ENCODE data around the gene DIDO1. TPM values are rescaled to one million over a fixed set of nuclear protein-coding genes. Genes with fewer than 3 reads are reported as not detected.
"Not testable (repeated sequence)": the region's sequence is repeated elsewhere in the genome, so short reads cannot be mapped to it uniquely, and the experiment has no call there.

DIDO1 gene
- total and polyA plus RNA-seq, 2 of the 13 experiments (the other 11 are each of a cell fraction or from before 2014, with no cell fraction given), result 75.0 to 75.1 TPM

- not testable (repeated sequence) for H3K9me3 ChIP-seq (ENCODE audit: low read length); H3K9ac ChIP-seq (ENCODE audit: insufficient read depth, low read depth, low read length); H2AFZ ChIP-seq (ENCODE audit: low read length); H3K27ac ChIP-seq (ENCODE audit: extremely low read length, insufficient read depth, low read length); FAIRE-seq; H3K36me3 ChIP-seq (replicated peaks in 1 of 2; ENCODE audit: control insufficient read depth in 1 of 2, insufficient read depth in 2 of 2, low read length in 2 of 2); H3K79me2 ChIP-seq (ENCODE audit: insufficient read depth, low read length); H3K27me3 ChIP-seq (ENCODE audit: control insufficient read depth in 1 of 2, insufficient read depth in 2 of 2, low read length in 2 of 2); ATAC-seq; H4K20me1 ChIP-seq (ENCODE audit: insufficient read depth, low read length); TF ChIP-seq CREB1 (CRISPR knock-in tag; IDR thresholded peaks at IDR 0.05); LCORL (IDR thresholded peaks at IDR 0.05)
- DNase-seq (ENCODE audit: low spot score), result peak; percentile 61
- ChIA-PET POLR2A (interaction anchor here (1.2 to 6.2 kb wide), 9 partner anchors 12 to 250 kb away, joined by 4 to 59 read pairs (median 10); partner anchors contain the start of genes GID8, SLC17A9 and TCFL5), CTCF (ENCODE audit: low intra/inter-chr PET ratio, low total read pairs) (interaction anchor here (1.1 to 2.1 kb wide), 3 partner anchors 27 to 135 kb away, joined by 3 to 8 read pairs (median 3); no protein-coding TSS in a partner anchor)
- in situ Hi-C loops (cut with HindIII; ENCODE audit: extremely low pct_ligation_motif_present, low pct_unique_long_range_greater_than_20kb), result loop anchor here (5.0 kb wide), 1 partner anchor 139 kb away; no protein-coding TSS in a partner anchor
- peak overlapping the region; percentile 20 to 66 (median 60); a peak in 4 of 6 replicates for H3K4me3 ChIP-seq (replicated peaks in 1 of 3; ENCODE audit: insufficient read depth in 1 of 3, low read depth in 2 of 3, low read length in 3 of 3)
- peaks cover 67% of the 10 kb centered on the region for H3K4me1 ChIP-seq (ENCODE audit: insufficient read depth, low read length)
- 2% methylated on average over 15 of the region's 15 CpGs for WGBS (ENCODE audit: low lambda C conversion rate)
- BruUV-seq (replicated peaks), result TSS peak; percentile 95
- H3K4me2 ChIP-seq (ENCODE audit: low read depth, low read length), result peak overlapping the region; percentile 78
- intact Hi-C loops (cut with micrococcal nuclease; ENCODE audit: unreplicated experiment), result loop anchor here (2.0 to 5.0 kb wide), 4 partner anchors 27 to 206 kb away; no protein-coding TSS in a partner anchor
- TF ChIP-seq ZNF331 (CRISPR knock-in tag; IDR thresholded peaks at IDR 0.05), result 0 out of 2 replicates have a peak, but pooled peaks have one; percentile 29
- 0 out of 2 replicates have a peak, but pooled peaks have one; percentile 9 for TF ChIP-seq BHLHE40 (IDR thresholded peaks at IDR 0.05; ENCODE audit: low read length)
- 0 out of 2 replicates have a peak, but pooled peaks have one; percentile 45 for TF ChIP-seq KLF12 (CRISPR knock-in tag; IDR thresholded peaks at IDR 0.05; ENCODE audit: borderline replicate concordance)
- 0 out of 2 replicates have a peak, but pooled peaks have one; percentile 2 for TF ChIP-seq ZNF674 (CRISPR knock-in tag; IDR thresholded peaks at IDR 0.05; ENCODE audit: low read depth)
- peak; percentile 51; the same call in 1 of the 2 replicates for TF ChIP-seq THAP11 (CRISPR knock-in tag; IDR thresholded peaks at IDR 0.05)
- TF ChIP-seq SPEN (CRISPR knock-in tag; IDR thresholded peaks at IDR 0.05; ENCODE audit: low read depth), result 0 out of 2 replicates have a peak, but pooled peaks have one; percentile 25
- peak; percentile 72; the same call in 1 of the 2 replicates for TF ChIP-seq ATF2 (CRISPR knock-in tag; IDR thresholded peaks at IDR 0.05)
- peak; percentile 2; the same call in 1 of the 2 replicates for TF ChIP-seq RXRB (CRISPR knock-in tag; IDR thresholded peaks at IDR 0.05; ENCODE audit: borderline replicate concordance)
- TF ChIP-seq ATF4 (CRISPR knock-in tag; IDR thresholded peaks at IDR 0.05), result 0 out of 4 replicates have a peak, but pooled peaks of 1 of the 2 experiments have one; percentile 34
- TF ChIP-seq FOXP4 (CRISPR knock-in tag; IDR thresholded peaks at IDR 0.05), result 0 out of 2 replicates have a peak, but pooled peaks have one; percentile 33
- TF ChIP-seq CREB1 (IDR thresholded peaks at IDR 0.05), result 0 out of 2 replicates have a peak, but pooled peaks have one; percentile 11
- peak; percentile 56 for TF ChIP-seq ATF1 (CRISPR knock-in tag; IDR thresholded peaks at IDR 0.05)
- 0 out of 2 replicates have a peak, but pooled peaks have one; percentile 38 for TF ChIP-seq HOXA5 (CRISPR knock-in tag; IDR thresholded peaks at IDR 0.05)
- TF ChIP-seq LCORL (CRISPR knock-in tag; IDR thresholded peaks at IDR 0.05), result peak; percentile 65; the same call in 1 of the 2 replicates
- TF ChIP-seq ZNF784 (CRISPR knock-in tag; IDR thresholded peaks at IDR 0.05; ENCODE audit: borderline replicate concordance), result 0 out of 2 replicates have a peak, but pooled peaks have one; percentile 57
- TF ChIP-seq ZGPAT (CRISPR knock-in tag; IDR thresholded peaks at IDR 0.05), result peak; percentile 72
Observed at GRCh38 chr20:62873681-62874031, 52.6 kb downstream of the DIDO1 start.

Data from HepG2 (cell line).